ENCODE data around the gene PAK4.

GRCh38 chr19:39142630-39143029 lies 17.0 kb downstream of the PAK4 start:
- TF ChIP-seq ELF1 (IDR thresholded peaks at IDR 0.05; ENCODE audit: borderline replicate concordance, low read depth) (no peak), POLR2A (IDR thresholded peaks at IDR 0.05; ENCODE audit: borderline replicate concordance, extremely low read depth, insufficient read depth, insufficient read length) (no peak), REST (IDR thresholded peaks at IDR 0.05; ENCODE audit: low read depth) (no peak), POLR2AphosphoS5 (IDR thresholded peaks at IDR 0.05; ENCODE audit: low read depth, low read length) (no peak), SP1 (IDR thresholded peaks at IDR 0.05; ENCODE audit: low read depth) (no peak), ZNF274 (IDR thresholded peaks at IDR 0.05; ENCODE audit: low read depth, low read length) (no peak), SIN3A (IDR thresholded peaks at IDR 0.05; ENCODE audit: low read depth) (no peak), EZH2 (IDR thresholded peaks at IDR 0.05) (no peak), YY1 (IDR thresholded peaks at IDR 0.05; ENCODE audit: extremely low read depth, insufficient replicate concordance, low read depth, low read length) (no peak)
- TF ChIP-seq, protein P1, sequence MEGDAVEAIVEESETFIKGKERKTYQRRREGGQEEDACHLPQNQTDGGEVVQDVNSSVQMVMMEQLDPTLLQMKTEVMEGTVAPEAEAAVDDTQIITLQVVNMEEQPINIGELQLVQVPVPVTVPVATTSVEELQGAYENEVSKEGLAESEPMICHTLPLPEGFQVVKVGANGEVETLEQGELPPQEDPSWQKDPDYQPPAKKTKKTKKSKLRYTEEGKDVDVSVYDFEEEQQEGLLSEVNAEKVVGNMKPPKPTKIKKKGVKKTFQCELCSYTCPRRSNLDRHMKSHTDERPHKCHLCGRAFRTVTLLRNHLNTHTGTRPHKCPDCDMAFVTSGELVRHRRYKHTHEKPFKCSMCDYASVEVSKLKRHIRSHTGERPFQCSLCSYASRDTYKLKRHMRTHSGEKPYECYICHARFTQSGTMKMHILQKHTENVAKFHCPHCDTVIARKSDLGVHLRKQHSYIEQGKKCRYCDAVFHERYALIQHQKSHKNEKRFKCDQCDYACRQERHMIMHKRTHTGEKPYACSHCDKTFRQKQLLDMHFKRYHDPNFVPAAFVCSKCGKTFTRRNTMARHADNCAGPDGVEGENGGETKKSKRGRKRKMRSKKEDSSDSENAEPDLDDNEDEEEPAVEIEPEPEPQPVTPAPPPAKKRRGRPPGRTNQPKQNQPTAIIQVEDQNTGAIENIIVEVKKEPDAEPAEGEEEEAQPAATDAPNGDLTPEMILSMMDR (IDR thresholded peaks at IDR 0.05 in 2 of 3, conservative IDR thresholded peaks at IDR 0.05 in 1 of 3; ENCODE audit: borderline replicate concordance in 1 of 3, insufficient read depth in 1 of 3, low read depth in 2 of 3, low read length in 2 of 3), result no peak
- TF ChIP-seq, protein P2, sequence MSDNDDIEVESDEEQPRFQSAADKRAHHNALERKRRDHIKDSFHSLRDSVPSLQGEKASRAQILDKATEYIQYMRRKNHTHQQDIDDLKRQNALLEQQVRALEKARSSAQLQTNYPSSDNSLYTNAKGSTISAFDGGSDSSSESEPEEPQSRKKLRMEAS (IDR thresholded peaks at IDR 0.05), result no peak
